HG02571 (cell line): ENCODE measurements around the gene CLDN25.
"Not testable (repeated sequence)": the region's sequence is repeated elsewhere in the genome, so short reads cannot be mapped to it uniquely, and the experiment has no call there.

ENCODE experiments used
- ATAC-seq: cut with Tn5 transposase; IDR thresholded peaks from one replicate; pipeline ENCODE4 v1.9.1; 2021; ENCODE audit warnings: mild to moderate bottlenecking, moderate library complexity; ENCODE audit not compliant: unreplicated experiment

Gene CLDN25

DNA sequence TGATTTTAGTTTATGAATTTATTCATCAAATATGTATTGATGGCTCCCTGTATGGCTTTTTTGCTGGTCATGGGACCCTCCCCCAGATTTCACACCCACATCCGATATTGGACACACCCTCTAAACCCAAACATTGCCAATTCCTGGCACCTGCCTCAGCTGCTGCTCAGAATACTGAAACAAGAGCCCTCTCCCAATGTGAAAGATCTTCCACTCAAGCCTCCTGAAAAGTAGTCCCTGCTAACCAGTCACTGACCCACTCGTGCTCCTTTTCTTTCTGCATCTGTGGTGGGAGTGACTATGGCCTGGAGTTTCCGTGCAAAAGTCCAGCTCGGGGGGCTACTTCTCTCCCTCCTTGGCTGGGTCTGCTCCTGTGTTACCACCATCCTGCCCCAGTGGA is at the start of gene CLDN25:
Gene CLDN25, plus strand, starts transcription at position 301 of the 400 bp plus-strand sequence. Its CDS starts 0 bp downstream, at position 301.
- ATAC-seq = no peak

DNA sequence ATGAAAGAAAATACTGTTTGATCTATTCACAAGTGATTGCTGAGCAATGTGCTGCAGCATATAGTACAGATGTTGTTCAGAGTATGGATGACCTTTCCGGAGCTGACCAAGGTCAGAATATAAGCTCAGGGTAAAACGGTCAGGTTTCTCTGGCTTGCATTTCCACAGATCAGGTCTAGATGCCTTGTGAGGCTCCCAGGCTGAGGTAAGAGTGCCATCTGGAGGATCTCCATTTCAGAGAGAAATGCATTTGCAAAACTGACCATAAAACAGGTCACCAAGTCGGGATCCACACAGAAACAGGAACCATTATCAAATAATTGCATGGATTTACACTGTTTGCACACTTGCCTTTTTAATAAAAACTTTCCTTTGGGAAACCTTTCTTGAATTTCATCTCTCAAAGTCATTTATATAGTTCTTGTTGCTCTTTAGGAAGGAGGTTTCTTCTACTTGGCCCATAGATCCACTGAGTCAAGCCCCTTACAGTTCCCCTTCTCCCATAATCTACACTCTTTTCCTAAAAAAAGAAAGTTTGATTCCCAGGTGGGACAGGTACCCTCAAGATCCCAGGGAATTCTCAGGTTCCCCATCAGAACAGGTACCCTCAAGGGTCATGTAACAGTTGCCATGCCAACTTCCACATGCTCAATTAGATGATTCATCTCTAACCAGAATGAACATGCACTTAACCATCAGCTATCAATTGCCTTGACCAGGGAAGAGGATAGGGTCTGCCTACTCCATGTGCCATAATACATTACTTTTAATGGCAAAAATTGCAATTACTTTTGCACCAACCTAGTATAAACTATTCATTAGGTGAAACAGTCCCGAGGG is 48.5 kb upstream of the CLDN25 start:
- ATAC-seq = no peak

DNA sequence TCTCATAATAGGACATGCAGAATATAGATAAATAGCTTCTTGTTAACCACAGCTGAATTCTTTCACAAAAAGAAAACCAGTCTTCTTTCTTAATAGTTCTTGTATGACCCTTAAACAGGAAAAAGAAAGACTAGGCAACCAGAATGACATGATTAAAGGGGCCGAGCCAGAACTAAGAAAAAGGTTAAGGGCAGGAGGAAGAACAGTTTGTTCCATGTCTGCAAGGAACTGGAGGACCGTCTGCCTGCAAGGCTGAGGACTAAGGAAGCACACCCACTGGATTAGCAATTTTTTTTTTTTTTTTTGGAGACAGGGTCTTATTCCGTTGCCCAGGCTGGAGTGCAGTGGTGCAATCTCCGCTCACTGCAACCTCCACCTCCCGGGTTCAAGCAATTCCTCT is 47.5 kb upstream of the CLDN25 start:
- ATAC-seq = no peak

DNA sequence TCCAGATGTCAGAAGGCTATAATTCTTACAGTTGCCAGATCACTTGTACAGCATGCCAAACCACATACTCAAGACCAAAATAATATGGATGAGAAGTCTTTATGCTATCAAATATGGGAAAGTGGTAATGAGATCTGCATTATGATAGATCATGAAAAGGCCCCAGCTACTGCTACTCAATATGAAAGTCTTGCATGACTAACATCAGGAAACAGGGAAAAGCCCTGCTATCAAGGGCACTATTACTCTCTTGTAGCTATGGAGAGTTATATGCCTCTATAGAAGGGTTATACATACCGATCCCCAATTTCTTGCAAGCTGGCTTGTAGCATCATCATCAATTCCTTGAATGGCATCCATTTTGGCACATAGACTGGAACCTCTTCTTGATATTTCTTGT is 43.3 kb upstream of the CLDN25 start:
- no peak for ATAC-seq

DNA sequence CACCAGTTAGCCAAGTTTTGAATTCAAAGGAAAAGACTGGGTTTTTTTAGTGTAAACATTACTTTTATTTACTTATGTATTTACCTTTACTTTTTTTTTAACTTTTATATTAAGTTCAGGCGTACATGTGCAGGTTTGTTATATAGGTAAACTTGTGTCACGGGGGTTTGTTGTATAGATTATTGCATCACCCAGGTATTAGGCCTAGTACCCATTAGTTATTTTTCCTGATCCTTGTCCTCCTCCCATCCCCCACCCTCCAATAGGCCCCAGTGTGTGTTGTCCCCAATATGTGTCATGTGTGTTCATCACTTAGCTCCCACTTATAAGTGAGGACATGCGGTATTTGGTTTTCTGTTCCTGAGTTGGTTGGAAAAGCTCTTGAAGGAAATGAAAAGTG is 26.7 kb upstream of the CLDN25 start:
- no peak for ATAC-seq

DNA sequence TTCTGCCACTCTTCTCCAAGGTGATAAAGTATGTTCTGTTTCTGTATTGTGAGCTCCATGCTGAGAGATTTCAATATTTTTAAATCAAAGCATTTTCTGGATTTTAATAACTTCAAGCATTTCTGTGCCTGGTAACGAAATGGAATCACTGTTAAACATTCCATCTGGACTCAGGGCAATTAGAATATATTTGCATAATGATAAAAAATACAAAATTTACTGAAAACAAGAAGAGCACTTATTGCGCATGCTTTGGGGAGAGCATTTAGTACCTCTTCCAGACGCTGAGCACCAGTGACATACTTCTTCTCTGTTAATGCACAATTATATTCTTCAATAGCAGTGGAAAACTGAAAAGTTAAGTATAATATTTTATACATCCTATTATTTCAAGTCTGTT is 19.4 kb upstream of the CLDN25 start:
- ATAC-seq = no peak

DNA sequence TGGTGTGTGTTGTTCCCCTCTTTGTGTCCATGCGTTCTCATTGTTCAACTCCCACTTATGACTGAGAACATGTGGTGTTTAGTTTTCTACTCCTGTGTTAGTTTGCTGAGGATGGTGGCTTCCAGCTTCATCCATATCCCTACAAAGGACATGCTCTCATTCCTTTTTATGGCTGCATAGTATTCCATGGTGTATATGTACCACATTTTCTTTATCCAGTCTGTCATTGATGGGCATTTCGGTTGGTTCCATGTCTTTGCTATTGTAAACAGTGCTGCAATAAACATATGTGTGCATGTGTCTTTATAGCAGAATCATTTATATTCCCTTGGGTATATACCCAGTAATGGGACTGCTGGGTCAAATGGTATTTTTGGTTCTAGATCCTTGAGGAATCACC is 16.6 kb upstream of the CLDN25 start:
- not testable (repeated sequence) for ATAC-seq

DNA sequence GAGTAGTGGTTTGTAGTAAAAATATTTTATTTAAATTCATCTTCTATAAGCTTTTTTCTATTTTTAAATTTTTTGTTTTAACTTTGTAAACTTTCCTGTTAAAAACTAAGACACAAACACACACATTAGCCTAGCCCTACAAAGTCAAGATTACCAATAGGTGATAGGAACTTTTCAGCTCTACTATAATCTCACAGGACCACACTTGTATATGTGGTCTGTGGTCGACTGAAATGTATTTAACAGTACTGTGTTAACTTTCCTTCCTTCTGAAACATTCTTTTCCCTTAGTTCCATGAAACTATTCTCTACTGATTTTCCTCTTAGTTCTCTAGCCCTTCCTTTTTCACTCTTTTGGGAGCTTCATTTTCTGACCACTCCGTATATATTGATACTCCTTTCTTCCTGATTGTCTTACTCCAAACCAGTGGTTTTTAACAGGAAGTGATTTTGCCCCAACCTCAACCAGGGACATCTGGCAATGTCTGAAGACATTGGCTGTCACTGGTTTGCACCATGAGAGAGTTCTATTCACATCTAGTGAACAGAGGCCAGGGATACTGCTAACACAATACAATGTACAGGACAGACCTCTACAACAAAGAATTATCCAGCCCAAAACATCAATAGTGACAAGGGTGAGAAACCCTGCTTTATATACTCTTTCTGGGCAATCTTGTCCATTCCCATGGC is 14.9 kb upstream of the CLDN25 start:
- no peak for ATAC-seq

DNA sequence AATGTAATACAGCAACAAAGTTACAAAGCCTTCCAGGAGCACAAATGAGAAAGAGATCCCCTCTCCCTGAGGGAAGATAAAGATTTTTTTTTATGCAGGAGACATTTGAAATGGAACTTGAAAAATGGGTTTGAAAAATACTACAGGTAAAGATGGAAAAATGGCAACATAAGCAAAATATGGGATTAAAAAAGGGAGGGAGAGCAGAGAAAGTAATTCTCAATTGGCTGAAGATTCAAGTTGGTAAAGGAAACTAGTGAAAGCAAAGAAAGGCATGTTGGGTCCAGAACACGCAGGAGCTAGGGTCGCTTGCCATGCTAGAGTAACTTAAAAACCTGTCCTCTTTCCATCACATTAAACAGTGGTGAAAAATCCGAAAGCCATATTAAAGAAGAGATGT is 7.6 kb upstream of the CLDN25 start:
- ATAC-seq = no peak

DNA sequence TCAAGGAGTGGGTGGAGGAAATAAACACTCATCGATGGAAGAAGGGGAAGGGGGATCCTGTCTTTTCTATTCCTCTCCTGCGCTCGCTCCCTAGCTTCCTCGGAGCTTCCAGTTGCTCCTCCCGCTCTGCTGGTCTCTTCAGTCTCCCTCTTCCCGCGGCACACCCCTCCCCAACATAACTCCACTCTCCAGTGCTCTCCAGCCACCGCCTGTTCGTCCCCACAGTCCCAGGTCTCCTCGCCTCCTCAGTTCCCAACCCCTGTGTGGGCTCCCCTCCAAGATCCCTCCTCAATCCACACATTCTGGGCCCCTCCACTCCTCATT is 6.5 kb upstream of the CLDN25 start:
- peak; percentile 13 for ATAC-seq

DNA sequence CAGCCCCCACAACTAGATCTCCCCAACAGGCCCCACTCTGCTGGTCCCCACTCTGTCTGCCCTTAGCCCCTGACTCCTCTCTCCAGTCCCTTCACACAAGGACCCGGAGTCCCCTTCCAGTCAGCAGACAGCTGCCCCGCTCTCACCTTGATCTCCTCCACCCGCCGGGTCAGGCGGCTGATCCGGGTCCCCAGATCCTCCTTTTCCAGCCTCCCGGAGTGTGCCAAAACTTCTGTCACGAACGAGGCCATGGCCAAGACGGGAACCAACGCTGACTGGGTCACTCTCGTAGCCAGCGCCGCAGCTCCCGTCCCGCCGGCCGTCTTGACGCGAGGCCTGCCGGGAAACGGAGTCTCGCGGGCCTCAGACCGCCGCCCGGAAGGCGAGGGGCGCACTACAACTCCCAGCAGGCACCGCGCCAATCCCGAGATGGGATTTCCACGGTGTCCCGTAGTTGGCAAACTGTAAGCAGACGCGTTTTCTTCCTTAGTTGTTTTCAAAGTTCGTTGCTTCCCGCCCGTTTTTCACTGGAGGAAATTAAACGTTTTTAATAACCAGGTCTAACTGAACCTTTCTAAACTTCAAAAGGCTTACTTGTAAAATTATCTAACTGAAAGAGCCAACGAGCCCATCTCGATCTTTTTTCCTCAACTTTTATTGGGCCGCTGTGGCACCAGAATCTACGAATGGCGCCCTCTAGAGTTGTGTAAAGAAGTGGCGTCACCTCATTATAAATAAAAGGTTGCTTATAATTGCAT is 6.0 kb upstream of the CLDN25 start, which contains the start of gene ZW10:
Gene ZW10, minus strand, starts transcription at position 277 of the 758 bp plus-strand sequence. Its CDS starts 26 bp downstream, at position 251.
- ATAC-seq = peak; percentile 95

DNA sequence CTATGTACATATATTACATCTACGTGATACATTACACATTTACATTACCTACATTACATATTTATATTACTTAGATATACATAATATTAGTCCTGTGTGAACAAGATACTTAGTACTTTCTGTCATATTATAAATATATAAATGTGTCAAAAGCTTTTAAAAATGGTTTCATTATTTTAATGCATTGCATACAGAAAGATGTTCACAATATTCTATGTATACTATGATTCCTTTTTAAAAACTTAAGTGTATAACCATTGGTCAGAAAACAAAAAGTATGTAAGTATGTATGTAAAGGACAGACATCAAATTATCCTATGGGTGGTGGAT is 5.5 kb upstream of the CLDN25 start:
- ATAC-seq = no peak

DNA sequence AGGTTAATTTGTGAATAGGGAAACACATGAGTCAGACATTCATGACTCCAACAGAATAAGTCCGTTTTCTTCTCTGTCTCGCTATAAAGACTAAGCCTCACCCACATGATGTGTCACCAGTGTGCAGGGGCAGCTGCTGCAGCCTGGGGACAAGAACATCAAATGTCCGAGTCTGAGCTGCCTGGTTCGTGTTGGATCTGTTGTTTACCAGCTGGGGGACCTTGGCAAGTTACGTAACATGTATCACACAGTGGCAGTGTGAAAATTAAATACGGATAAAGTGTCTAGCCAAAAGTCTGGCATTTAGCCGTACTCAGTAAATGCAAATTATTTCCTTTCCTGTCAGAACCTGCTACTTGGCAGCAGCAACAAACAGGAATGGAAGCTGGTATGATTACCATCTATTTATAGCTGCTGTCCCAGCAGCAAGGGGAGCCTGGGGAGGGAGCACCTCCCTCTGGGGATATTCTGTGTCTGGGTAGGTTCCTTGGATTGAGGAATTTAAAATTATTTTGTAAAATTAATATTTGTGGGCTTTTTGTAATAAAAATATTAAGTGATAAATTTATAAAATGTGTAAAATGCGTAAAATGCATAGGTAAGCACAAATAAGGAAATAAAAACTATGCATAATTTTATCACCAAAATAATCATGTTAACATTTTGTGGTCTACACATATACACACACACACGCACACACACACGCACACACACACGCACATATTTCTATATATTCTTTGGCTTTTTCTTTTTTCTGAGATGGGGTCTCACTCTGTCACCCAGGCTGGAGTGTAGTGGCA is 1.3 kb upstream of the CLDN25 start:
- ATAC-seq = no peak

DNA sequence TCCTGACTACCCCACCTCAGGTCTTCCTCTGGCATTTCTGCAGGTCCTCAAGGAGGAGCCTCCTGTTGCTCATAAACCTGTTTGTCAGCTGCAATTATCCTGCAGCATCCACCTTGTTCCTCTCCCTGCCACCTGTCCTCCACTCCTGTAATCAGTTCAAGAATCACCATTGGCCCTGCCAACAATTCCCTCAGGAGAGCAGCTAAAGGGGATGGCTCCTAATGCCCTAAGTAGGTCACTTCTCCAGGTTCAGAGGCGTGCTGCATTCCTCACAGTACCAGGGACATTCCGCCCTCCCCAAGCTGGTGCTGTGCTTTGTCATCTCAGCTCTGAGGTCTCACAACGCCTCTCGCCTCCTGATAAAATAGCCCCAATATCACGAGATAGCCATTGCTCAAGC is 2.1 kb downstream of the CLDN25 start:
- no peak for ATAC-seq

DNA sequence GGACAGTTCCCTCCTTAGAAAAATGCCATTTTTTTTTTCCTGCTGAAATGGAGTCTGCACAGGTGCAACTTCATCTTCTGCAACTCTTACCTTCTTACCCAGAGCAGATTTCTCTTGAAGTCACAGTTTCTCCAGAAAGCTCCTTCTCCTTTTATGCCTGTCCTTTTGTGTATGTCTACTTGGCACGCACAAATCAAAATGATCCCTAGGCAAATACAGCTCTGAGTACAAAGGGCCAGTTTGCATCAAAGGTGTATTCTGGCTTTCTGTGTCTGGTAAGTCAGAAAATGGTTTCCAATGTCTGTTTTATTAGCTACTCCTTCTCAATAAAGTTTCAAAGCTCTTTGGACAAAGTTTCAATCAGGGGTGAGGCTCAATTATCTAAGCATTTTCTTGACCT is 2.5 kb downstream of the CLDN25 start:
- no peak for ATAC-seq

DNA sequence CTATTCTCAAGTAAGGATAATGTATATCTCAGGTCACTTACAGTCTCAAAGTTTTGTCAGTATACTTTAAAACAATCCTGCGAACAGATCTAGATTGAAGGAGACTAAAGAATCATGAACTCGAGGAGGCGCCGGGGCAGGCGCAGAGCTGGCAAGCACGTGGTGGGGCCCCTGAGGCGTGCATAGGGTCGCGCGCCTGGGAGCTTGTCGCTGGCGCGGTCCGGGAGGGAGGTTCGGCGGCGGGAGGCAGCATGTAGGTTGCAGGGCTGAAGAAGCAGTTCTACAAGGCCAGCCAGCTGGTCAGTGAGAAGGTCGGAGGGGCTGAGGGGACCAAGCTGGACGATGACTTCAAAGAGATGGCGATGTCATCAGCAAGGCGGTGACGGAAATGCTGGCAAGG is 9.4 kb downstream of the CLDN25 start:
- ATAC-seq = not testable (repeated sequence)

DNA sequence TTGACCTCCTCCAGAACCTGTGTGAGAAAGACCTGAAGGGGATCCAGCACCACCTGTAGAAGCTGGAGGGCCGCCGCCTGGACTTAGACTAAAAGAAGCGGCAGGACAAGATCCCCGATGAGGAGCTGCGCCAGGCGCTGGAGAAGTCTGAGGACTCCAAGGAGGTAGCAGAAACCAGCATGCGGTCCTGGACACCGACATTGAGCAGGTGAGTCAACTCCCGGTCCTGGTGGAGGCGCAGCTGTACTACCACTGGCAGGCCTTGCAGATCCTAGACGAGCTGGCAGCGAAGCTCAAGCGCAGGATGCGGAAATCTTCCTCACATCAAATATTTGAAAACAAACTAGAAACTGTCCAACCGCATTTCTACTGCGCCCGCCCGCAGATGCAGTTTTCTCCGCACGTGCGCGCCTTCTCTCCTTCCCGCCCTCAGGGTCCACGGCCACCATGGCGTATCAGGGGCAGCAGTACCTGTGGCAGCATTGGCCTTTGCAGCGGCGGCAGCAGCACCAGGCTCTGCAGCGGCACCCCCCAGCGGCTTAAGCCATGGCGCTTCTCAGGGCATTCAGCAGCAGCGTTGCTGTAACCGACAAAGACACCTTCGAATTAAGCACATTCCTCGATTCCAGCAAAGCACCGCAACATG is 10.2 kb downstream of the CLDN25 start:
- no peak for ATAC-seq

DNA sequence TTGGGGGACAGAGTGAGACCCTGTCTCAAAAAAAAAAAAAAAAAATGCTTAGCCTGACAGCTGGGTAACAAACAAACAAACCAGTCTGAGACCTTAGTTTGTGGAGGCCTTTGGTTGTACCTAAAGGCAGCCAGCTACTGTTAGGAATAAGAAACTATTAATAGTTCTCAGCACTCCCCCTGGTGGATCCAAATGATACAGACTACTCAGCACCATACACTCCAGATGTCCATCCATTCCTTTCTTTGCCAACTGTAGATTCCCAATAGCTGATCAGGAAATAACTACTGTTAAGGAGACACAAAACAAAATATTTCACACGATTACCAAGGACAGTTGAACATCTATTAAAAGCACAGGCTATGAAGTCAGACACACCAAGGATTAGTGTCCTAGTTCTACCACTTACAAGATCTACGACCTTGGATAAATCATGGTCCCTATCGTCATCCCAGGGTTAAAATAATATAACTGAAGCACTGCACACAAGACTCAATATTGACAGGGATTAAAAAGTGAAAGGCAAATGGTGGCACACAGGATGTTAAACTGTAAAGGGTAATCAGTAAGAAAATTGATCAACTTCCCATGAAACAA is 17.2 kb downstream of the CLDN25 start:
- no peak for ATAC-seq

DNA sequence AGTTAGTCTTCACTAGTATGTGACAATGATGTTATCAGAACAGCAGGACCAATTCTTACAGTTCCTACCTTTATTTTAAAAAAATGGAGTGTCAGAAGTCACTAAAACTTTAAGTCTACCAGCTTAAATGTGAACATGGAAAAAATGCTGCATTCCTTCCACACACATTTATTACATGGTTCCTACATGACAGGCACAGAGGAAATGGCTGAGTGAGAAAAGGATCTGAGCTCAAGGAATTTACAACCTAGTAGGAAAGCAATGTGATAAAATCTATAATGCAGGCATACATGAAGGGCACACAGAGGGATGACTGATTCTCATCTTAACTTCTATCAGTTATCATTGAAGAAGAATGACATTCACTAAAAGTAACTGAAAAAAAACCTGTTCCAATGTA is 23.0 kb downstream of the CLDN25 start:
- no peak for ATAC-seq

DNA sequence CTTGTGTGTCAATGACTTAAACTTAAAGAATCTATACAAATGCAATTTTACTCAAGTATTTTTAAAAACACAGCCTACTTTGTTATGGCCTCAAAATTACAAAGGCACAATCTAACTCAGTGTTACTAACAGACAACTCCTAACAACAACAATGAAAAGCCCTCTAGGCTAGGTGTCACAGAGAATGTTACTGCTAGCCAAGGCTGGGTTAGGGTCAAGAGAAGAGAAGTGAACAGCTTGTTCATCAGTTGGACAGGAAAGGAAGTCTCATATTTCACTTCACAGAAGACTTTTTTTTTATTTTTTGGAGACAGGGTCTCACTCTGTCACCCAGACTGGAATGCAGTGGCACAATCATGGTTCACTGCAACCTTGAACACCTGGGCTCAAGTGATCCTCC is 26.0 kb downstream of the CLDN25 start:
- no peak for ATAC-seq
